ENCODE measurements around the gene PTPN22.

The PTPN22 gene

GRCh38 chr1:113859478-113860175 is 11.9 kb downstream of the PTPN22 start:
- FAIRE-seq (no peak), DNase-seq (ENCODE audit: insufficient read length, low spot score) (no peak)
- TF ChIP-seq, protein P1, sequence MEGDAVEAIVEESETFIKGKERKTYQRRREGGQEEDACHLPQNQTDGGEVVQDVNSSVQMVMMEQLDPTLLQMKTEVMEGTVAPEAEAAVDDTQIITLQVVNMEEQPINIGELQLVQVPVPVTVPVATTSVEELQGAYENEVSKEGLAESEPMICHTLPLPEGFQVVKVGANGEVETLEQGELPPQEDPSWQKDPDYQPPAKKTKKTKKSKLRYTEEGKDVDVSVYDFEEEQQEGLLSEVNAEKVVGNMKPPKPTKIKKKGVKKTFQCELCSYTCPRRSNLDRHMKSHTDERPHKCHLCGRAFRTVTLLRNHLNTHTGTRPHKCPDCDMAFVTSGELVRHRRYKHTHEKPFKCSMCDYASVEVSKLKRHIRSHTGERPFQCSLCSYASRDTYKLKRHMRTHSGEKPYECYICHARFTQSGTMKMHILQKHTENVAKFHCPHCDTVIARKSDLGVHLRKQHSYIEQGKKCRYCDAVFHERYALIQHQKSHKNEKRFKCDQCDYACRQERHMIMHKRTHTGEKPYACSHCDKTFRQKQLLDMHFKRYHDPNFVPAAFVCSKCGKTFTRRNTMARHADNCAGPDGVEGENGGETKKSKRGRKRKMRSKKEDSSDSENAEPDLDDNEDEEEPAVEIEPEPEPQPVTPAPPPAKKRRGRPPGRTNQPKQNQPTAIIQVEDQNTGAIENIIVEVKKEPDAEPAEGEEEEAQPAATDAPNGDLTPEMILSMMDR (IDR thresholded peaks at IDR 0.05; ENCODE audit: insufficient read depth, missing control alignments): no peak

- FAIRE-seq (no peak), DNase-seq (ENCODE audit: insufficient read length, low spot score) (no peak)
- TF ChIP-seq, protein P1 (IDR thresholded peaks at IDR 0.05; ENCODE audit: insufficient read depth, missing control alignments): no peak
These were observed 12.5 kb downstream of the PTPN22 start for GRCh38 chr1:113858982-113859381.

GRCh38 chr1:113858418-113858817 is 13.1 kb downstream of the PTPN22 start:
- TF ChIP-seq, protein P1 (IDR thresholded peaks at IDR 0.05; ENCODE audit: insufficient read depth, missing control alignments): no peak

GRCh38 chr1:113857776-113858175 is 13.7 kb downstream of the PTPN22 start:
- FAIRE-seq: no peak
- no peak for DNase-seq (ENCODE audit: insufficient read length, low spot score)
- TF ChIP-seq, protein P1 (IDR thresholded peaks at IDR 0.05; ENCODE audit: insufficient read depth, missing control alignments): no peak

More at GRCh38 chr1:113858418-113858817, 13.1 kb downstream of the PTPN22 start:
- FAIRE-seq: no peak
- DNase-seq (ENCODE audit: insufficient read length, low spot score): no peak

GRCh38 chr1:113856401-113856790 is 15.1 kb downstream of the PTPN22 start:
- TF ChIP-seq, protein P1 (IDR thresholded peaks at IDR 0.05; ENCODE audit: insufficient read depth, missing control alignments): no peak
- DNase-seq (ENCODE audit: insufficient read length, low spot score): no peak
- FAIRE-seq: no peak

DNA sequence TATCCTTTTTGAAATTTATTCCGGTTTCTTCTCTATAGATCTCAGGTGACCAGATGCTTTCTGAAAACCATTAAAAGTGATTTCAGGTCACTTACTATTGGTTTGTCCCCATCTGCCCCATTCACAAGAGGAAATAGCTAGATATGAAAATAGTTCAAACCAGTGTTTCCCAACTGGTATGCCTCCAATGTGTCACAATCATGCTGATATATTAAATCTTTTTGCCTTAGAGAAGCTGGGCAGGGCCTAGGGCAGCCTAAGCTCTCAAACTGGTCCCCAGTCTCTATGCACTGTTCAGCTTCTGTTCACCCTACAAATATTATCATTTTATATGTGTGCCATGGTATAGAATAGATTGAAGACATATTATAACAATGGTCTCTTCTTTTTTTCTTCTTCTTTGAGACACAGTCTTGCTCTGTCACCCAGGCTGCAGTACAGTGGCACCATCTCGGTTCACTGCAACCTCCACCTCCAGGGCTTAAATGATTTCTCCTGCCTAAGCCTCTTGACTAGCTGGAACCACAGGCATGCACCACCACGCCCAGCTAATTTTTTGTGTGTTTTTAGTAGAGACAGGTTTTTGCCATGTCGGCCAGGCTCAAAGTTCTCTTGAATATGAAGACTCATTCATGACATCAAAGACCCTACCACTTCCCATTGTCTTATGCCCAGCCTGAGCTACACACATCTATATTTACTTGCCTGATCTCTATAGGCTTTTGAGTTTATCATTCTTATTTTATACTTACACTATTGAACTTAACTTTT is 15.7 kb downstream of the PTPN22 start:
- FAIRE-seq: no peak

More for the DNA sequence above, 15.7 kb downstream of the PTPN22 start:
- TF ChIP-seq, protein P1 (IDR thresholded peaks at IDR 0.05; ENCODE audit: insufficient read depth, missing control alignments): no peak
- DNase-seq (ENCODE audit: insufficient read length, low spot score): no peak
